H1 (cell line): Measurements from ENCODE around the gene TCIRG1. TPM values are rescaled to one million over a fixed set of nuclear protein-coding genes. Genes with fewer than 3 reads are reported as not detected.

Source experiments
- CTCF ChIA-PET: fragments of 300-600 bp; sonication (Branson Sonifier 250); formaldehyde crosslinking; loops from one replicate; lab custom pipeline; 2021; ENCODE audit not compliant: partially characterized antibody; lab: Charles Lee
- POLR2A ChIA-PET: fragments of 300-600 bp; sonication (Branson Sonifier 250); formaldehyde crosslinking; loops from one replicate; lab custom pipeline; 2021; ENCODE audit warnings: inconsistent platforms; ENCODE audit not compliant: partially characterized antibody; lab: Charles Lee
- DNase-seq, 2 experiments: peaks; one replicate each; pipeline versions ENCODE4 v3.0.0 to v3.0.0-alpha.2; 2010 to 2022; ENCODE audit warnings: low spot score in 2 of 2, low read depth in 1 of 2, mixed read lengths in 1 of 2
- FAIRE-seq: peaks from 2 replicates; lab custom pipeline; 2011; peaks lifted over from hg19 to GRCh38; lab: Jason Lieb, UNC
- H2AFZ ChIP-seq: 2 replicates; pipeline ENCODE4 v1.8.1; 2012; ENCODE audit warnings: low read length, inconsistent platforms
- H2AK5ac ChIP-seq: 2 replicates; pipeline ENCODE4 v1.6.1; 2013; ENCODE audit warnings: low read depth, low read length
- H2BK120ac ChIP-seq: replicated peaks from 2 replicates; pipeline ENCODE3; 2013; ENCODE audit warnings: low read depth, low read length, inconsistent platforms
- H2BK12ac ChIP-seq: 2 replicates; pipeline ENCODE4 v1.6.1; 2013; ENCODE audit warnings: low read depth, low read length
- H2BK15ac ChIP-seq: 2 replicates; pipeline ENCODE4 v1.6.1; 2013; ENCODE audit warnings: low read length
- H2BK20ac ChIP-seq: 2 replicates; pipeline ENCODE4 v1.6.1; 2013; ENCODE audit warnings: low read length
- H2BK5ac ChIP-seq: 2 replicates; pipeline ENCODE4 v1.6.1; 2013; ENCODE audit warnings: low read depth, low read length
- H3K14ac ChIP-seq: 2 replicates; pipeline ENCODE4 v1.6.1; 2013; ENCODE audit warnings: inconsistent platforms; ENCODE audit not compliant: insufficient read length
- H3K18ac ChIP-seq: 2 replicates; pipeline ENCODE4 v1.6.1; 2013; ENCODE audit warnings: low read length; ENCODE audit errors: extremely low read depth
- H3K23ac ChIP-seq: 2 replicates; pipeline ENCODE4 v1.6.1; 2013; ENCODE audit warnings: inconsistent platforms; ENCODE audit not compliant: insufficient read length
- H3K23me2 ChIP-seq: 2 replicates; pipeline ENCODE4 v1.6.1; 2013; ENCODE audit warnings: low read depth, low read length
- H3K27ac ChIP-seq: 2 replicates; pipeline ENCODE4 v1.6.1; 2011; ENCODE audit warnings: low read depth, low read length, inconsistent platforms
- H3K27me3 ChIP-seq, 4 experiments: replicated peaks in 1 of 4; 1 replicate in 1 of 4; 2 replicates in 3 of 4; pipeline versions ENCODE4 v1.6.1 to v1.8.1; 2011 to 2013; ENCODE audit warnings: low read length in 3 of 4, mild to moderate bottlenecking in 3 of 4, inconsistent platforms in 2 of 4, mixed read lengths in 2 of 4, moderate library complexity in 1 of 4; ENCODE audit not compliant: control insufficient read depth in 3 of 4, insufficient read depth in 3 of 4; ENCODE audit errors: extremely low read depth in 1 of 4
- H3K36me3 ChIP-seq, 4 experiments: 2 replicates each; pipeline versions ENCODE4 v1.6.1 to v1.8.1; 2011 to 2013; ENCODE audit warnings: mild to moderate bottlenecking in 4 of 4, low read length in 3 of 4, moderate library complexity in 2 of 4, control low read depth in 1 of 4, inconsistent platforms in 1 of 4; ENCODE audit not compliant: insufficient read depth in 4 of 4, control insufficient read depth in 2 of 4
- H3K4ac ChIP-seq: replicated peaks from 2 replicates; pipeline ENCODE3; 2013; ENCODE audit warnings: low read length, low read depth, mixed read lengths, inconsistent platforms; ENCODE audit not compliant: insufficient read length
- H3K4me1 ChIP-seq, 4 experiments: replicated peaks in 1 of 4; 1 replicate in 1 of 4; 2 replicates in 3 of 4; pipeline versions ENCODE4 v1.6.1 to v1.8.1; 2011 to 2013; ENCODE audit warnings: low read length in 3 of 4, inconsistent platforms in 2 of 4, mixed read lengths in 1 of 4; ENCODE audit not compliant: insufficient read depth in 4 of 4, control insufficient read depth in 3 of 4
- H3K4me2 ChIP-seq, 2 experiments: 2 replicates each; pipeline versions ENCODE4 v1.6.1 to v1.8.1; 2011 to 2013; ENCODE audit warnings: low read depth in 2 of 2, low read length in 2 of 2, control low read depth in 1 of 2, inconsistent platforms in 1 of 2, mild to moderate bottlenecking in 1 of 2; ENCODE audit not compliant: insufficient read depth in 1 of 2
- H3K4me3 ChIP-seq, 4 experiments: fragments of 200-600, 300-600 bp in 1 of 4; sonication (generic), shearing (Covaris generic), sonication (Bioruptor Twin) in 1 of 4; 2 replicates each; pipeline versions ENCODE4 v1.5.1 to v1.8.1; 2011 to 2016; ENCODE audit warnings: low read length in 4 of 4, low read depth in 3 of 4, control low read depth in 2 of 4, inconsistent platforms in 2 of 4, mild to moderate bottlenecking in 2 of 4, mixed read lengths in 1 of 4, moderate library complexity in 1 of 4; ENCODE audit not compliant: insufficient read depth in 2 of 4; ENCODE audit errors: extremely low read depth in 1 of 4
- H3K56ac ChIP-seq: replicated peaks from 2 replicates; pipeline ENCODE3; 2013; ENCODE audit warnings: low read depth, mild to moderate bottlenecking, mixed read lengths, low read length, inconsistent platforms; ENCODE audit not compliant: insufficient read length
- H3K79me1 ChIP-seq: 2 replicates; pipeline ENCODE4 v1.6.1; 2013; ENCODE audit warnings: low read depth, low read length, control low read depth
- H3K79me2 ChIP-seq, 2 experiments: 2 replicates each; pipeline versions ENCODE4 v1.6.1 to v1.8.1; 2012 to 2013; ENCODE audit warnings: low read length in 2 of 2, mild to moderate bottlenecking in 2 of 2, inconsistent platforms in 1 of 2; ENCODE audit not compliant: insufficient read depth in 2 of 2, control insufficient read depth in 1 of 2
- H3K9ac ChIP-seq, 4 experiments: replicated peaks in 1 of 4; 1 replicate in 1 of 4; 2 replicates in 3 of 4; pipeline versions ENCODE4 v1.6.1 to v1.8.1; 2011 to 2013; ENCODE audit warnings: low read depth in 3 of 4, low read length in 3 of 4, control low read depth in 2 of 4, mild to moderate bottlenecking in 2 of 4, moderate library complexity in 2 of 4, inconsistent platforms in 1 of 4; ENCODE audit errors: extremely low read depth in 1 of 4
- H3K9me3 ChIP-seq, 2 experiments: 2 replicates each; pipeline versions ENCODE4 v1.6.1 to v1.8.1; 2012 to 2013; ENCODE audit warnings: mild to moderate bottlenecking in 2 of 2, moderate library complexity in 2 of 2, control low read depth in 1 of 2, inconsistent platforms in 1 of 2, low read depth in 1 of 2, low read length in 1 of 2, mixed read lengths in 1 of 2; ENCODE audit not compliant: insufficient read depth in 2 of 2
- H4K20me1 ChIP-seq, 2 experiments: replicated peaks in 1 of 2; 2 replicates each; pipeline versions ENCODE3 to v1.8.1; 2011 to 2013; ENCODE audit warnings: inconsistent platforms in 2 of 2, low read length in 2 of 2, mild to moderate bottlenecking in 1 of 2; ENCODE audit not compliant: insufficient read depth in 2 of 2, control insufficient read depth in 1 of 2
- H4K5ac ChIP-seq: 2 replicates; pipeline ENCODE4 v1.6.1; 2013; ENCODE audit warnings: low read length, low read depth, mixed read lengths, inconsistent platforms; ENCODE audit not compliant: insufficient read length
- H4K8ac ChIP-seq: 2 replicates; pipeline ENCODE4 v1.8.0; 2013; ENCODE audit warnings: mild to moderate bottlenecking, moderate library complexity, low read length, inconsistent platforms; ENCODE audit not compliant: insufficient read depth; ENCODE audit errors: extremely low read depth
- H4K91ac ChIP-seq: replicated peaks from 2 replicates; pipeline ENCODE3; 2013; ENCODE audit warnings: low read length, mixed read lengths, inconsistent platforms; ENCODE audit not compliant: insufficient read length
- CEBPB ChIP-seq: IDR thresholded peaks from 2 replicates; pipeline ENCODE4 v1.6.1; 2012; ENCODE audit warnings: low read depth, low read length
- E2F6 ChIP-seq: IDR thresholded peaks from 2 replicates; pipeline ENCODE4 v1.6.1; 2012; ENCODE audit warnings: inconsistent platforms
- WGBS, 2 experiments: shearing (Covaris generic) in 1 of 2; methylation state at CpG; one replicate each; pipeline versions ENCODE4 v1.1.6 to v1.1.7; 2013 to 2015; ENCODE audit warnings: low lambda C conversion rate in 2 of 2, mixed read lengths in 2 of 2, inconsistent platforms in 1 of 2, low coverage in 1 of 2, missing lambda C conversion rate in 1 of 2; ENCODE audit not compliant: insufficient replicate concordance in 2 of 2, insufficient coverage in 1 of 2, insufficient read length in 1 of 2; ENCODE audit errors: extremely low coverage in 1 of 2, missing lambda C conversion rate in 1 of 2; 5-methylcytosine and 5-hydroxymethylcytosine counted together
- polyA plus RNA-seq, 7 experiments: library from polyadenylated mRNA; depleted of rRNA in 3 of 7; stranded (reverse) in 5 of 7; unstranded in 2 of 7; fragments of >200 nt in 5 of 7; fragments of 200-250 nt in 2 of 7; gene quantifications; 1 replicate in 5 of 7; 2 replicates in 1 of 7; 4 replicates in 1 of 7; pipeline versions ENCODE4 v1.2.1 to v1.2.3, GENCODE V29; 2011 to 2013; ENCODE audit warnings: missing spikeins in 2 of 7, mixed read lengths in 2 of 7
- total RNA-seq: library from RNA; stranded (reverse); fragmentation: NEBNext Ultra II Directional; extraction: Animal tissue kit (Norgen Biotek cat#: 25700); gene quantifications from 2 replicates; pipeline ENCODE4 v1.2.1, GENCODE V29; 2021

Gene TCIRG1
- total and polyA plus RNA-seq, 2 of the 8 experiments (the other 6 are each of a cell fraction or from before 2014, with no cell fraction given): 25.3 to 39.6 TPM

- H3K4me2 ChIP-seq: peak overlapping the region in 1 of 2 experiments; percentile 37; a peak in 2 of 4 replicates
- peaks cover 4 to 27% (median 20%) of the 10 kb centered on the region in 4 experiments for H3K4me1 ChIP-seq
- no peak overlapping the region for H3K56ac ChIP-seq
- peak overlapping the region; percentile 90; the same call in 1 of the 2 replicates for H2BK12ac ChIP-seq
- H3K23me2 ChIP-seq: no peaks in the 10 kb centered on the region; the same call in 1 of the 2 replicates
- no peak overlapping the region for H3K4me3 ChIP-seq
- H3K9me3 ChIP-seq: no peaks in the 10 kb centered on the region
- H3K27ac ChIP-seq: peak overlapping the region; percentile 24; the same call in 1 of the 2 replicates
- H3K36me3 ChIP-seq: no peaks in the 10 kb centered on the region
- no peaks in the 10 kb centered on the region for H3K27me3 ChIP-seq
- FAIRE-seq: no peak
- H3K9ac ChIP-seq: no peak overlapping the region
- no peak overlapping the region; the same call in 1 of the 2 replicates for H2AK5ac ChIP-seq
- peak overlapping the region; percentile 88 for H2BK5ac ChIP-seq
- H3K79me2 ChIP-seq: no peaks in the 10 kb centered on the region
- POLR2A ChIA-PET: interaction anchor here (1.1 to 16.6 kb wide), 4 partner anchors 8 to 172 kb away, joined by 3 to 183 read pairs (median 14); partner anchors contain the start of gene NDUFS8
- CTCF ChIA-PET: interaction anchor here (0.6 to 2.7 kb wide), 9 partner anchors 10 to 169 kb away, joined by 3 to 18 read pairs (median 3); partner anchors contain the start of genes ALDH3B1 and NDUFS8
- no peak overlapping the region for H2BK120ac ChIP-seq
- no peak overlapping the region for H3K23ac ChIP-seq
- peak overlapping the region; percentile 72; the same call in 1 of the 2 replicates for H2BK20ac ChIP-seq
- peaks cover 0 to 4% of the 10 kb centered on the region in 2 experiments for H4K20me1 ChIP-seq
- H3K4ac ChIP-seq: no peak overlapping the region
- peak overlapping the region; percentile 62 for H3K18ac ChIP-seq
- peak overlapping the region; percentile 53 for H2BK15ac ChIP-seq
- no peaks in the 10 kb centered on the region for H3K79me1 ChIP-seq
- peak; percentile 36 to 61 for DNase-seq
- H4K8ac ChIP-seq: peak overlapping the region; percentile 90
- WGBS, 2 experiments: 76% methylated on average over 21 of the region's 22 CpGs; no CpG with 5 or more reads in 1 of the 2 experiments
- H4K91ac ChIP-seq: peak overlapping the region; percentile 15
- H3K14ac ChIP-seq: no peak overlapping the region
- no peak for TF ChIP-seq CEBPB
- peak; percentile 37; the same call in 1 of the 2 replicates for TF ChIP-seq E2F6
- TF ChIP-seq, all 59 proteins: peak for 1
- peak overlapping the region; percentile 1 for H4K5ac ChIP-seq
- H2AFZ ChIP-seq: no peak overlapping the region
These were observed 1.5 kb downstream of the TCIRG1 start for GRCh38 chr11:68040101-68040956.
